ENCODE results near the gene PHF12.

DNA sequence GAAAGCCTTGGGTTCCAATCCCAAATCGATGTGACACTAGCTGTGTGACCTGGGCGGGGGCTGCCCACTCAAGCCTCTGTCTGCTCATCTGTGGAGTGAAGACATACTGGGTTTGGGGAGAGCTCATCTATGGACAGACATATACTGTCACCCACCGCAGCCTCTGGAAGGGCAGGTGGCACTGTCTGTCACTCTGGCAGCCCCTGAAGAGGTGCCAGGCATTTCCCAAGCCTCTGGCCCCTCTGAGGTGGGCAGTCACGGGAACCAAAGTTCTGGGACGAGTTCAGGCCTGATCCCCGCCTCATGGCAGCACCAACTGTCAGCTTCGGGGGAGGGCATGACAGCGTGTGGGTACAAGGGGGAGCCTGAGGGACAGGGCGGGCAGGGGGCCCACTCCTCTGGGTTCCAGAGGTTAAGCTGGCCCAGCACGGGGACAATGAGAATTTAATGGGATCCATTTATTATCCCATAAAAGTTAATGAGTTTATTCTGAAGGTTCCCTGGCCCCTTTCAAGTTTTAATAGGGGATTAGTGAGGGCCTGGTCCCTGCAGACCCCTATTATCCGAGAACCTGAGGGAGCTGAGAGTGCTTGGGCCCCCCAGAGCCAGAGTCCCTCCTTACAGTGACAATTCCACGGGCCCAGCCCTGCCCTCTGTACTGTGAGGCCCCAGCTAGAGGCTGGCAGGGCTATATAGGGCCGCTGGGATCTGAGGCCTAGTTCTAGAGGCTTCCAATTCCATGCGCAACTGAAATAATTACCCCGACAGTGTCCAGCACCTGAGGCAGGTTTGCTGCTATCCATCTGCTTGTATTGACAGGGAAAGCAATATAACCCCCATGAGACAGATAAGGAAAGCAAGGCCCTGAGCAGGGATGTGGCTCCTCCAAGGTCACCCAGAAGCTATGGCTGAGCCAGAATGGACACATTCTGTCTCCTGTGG, 35.7 kb upstream of the PHF12 start:
- TF ChIP-seq POLR2A (IDR thresholded peaks at IDR 0.05), result no peak
- TF ChIP-seq, protein P1, sequence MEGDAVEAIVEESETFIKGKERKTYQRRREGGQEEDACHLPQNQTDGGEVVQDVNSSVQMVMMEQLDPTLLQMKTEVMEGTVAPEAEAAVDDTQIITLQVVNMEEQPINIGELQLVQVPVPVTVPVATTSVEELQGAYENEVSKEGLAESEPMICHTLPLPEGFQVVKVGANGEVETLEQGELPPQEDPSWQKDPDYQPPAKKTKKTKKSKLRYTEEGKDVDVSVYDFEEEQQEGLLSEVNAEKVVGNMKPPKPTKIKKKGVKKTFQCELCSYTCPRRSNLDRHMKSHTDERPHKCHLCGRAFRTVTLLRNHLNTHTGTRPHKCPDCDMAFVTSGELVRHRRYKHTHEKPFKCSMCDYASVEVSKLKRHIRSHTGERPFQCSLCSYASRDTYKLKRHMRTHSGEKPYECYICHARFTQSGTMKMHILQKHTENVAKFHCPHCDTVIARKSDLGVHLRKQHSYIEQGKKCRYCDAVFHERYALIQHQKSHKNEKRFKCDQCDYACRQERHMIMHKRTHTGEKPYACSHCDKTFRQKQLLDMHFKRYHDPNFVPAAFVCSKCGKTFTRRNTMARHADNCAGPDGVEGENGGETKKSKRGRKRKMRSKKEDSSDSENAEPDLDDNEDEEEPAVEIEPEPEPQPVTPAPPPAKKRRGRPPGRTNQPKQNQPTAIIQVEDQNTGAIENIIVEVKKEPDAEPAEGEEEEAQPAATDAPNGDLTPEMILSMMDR (IDR thresholded peaks at IDR 0.05), result no peak

Data from Peyer's patch (tissue), 4 donors.